Measurements from ENCODE around the gene CEP112.

DNA sequence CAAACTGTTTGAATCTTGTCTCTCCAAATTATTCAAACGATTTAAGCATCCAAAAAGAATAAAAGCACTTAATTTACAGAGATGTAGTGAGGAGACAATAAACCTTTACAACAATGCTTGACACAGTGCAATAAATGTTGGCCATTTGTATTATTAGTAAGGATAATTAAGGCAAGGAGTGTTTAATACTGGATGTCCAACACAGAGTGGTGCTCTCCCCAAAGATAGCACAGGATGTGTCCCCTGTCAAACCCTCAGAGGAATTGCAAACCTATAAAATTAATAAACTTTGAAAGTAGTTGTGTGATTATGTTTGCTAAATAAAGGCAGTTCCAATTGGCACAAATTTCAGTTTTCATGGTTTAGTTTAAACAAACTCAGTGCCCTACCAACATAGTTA, 377.5 kb downstream of the CEP112 start:
- TF ChIP-seq, protein P1, sequence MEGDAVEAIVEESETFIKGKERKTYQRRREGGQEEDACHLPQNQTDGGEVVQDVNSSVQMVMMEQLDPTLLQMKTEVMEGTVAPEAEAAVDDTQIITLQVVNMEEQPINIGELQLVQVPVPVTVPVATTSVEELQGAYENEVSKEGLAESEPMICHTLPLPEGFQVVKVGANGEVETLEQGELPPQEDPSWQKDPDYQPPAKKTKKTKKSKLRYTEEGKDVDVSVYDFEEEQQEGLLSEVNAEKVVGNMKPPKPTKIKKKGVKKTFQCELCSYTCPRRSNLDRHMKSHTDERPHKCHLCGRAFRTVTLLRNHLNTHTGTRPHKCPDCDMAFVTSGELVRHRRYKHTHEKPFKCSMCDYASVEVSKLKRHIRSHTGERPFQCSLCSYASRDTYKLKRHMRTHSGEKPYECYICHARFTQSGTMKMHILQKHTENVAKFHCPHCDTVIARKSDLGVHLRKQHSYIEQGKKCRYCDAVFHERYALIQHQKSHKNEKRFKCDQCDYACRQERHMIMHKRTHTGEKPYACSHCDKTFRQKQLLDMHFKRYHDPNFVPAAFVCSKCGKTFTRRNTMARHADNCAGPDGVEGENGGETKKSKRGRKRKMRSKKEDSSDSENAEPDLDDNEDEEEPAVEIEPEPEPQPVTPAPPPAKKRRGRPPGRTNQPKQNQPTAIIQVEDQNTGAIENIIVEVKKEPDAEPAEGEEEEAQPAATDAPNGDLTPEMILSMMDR (IDR thresholded peaks at IDR 0.05) = no peak
- TF ChIP-seq SIN3A (IDR thresholded peaks at IDR 0.05; ENCODE audit: borderline replicate concordance, insufficient read depth, low read depth, low read length) (no peak), POLR2AphosphoS5 (IDR thresholded peaks at IDR 0.05; ENCODE audit: low read depth, low read length) (no peak), TCF7L2 (IDR thresholded peaks at IDR 0.05; ENCODE audit: low read depth, low read length) (no peak)
- TF ChIP-seq, protein P2, sequence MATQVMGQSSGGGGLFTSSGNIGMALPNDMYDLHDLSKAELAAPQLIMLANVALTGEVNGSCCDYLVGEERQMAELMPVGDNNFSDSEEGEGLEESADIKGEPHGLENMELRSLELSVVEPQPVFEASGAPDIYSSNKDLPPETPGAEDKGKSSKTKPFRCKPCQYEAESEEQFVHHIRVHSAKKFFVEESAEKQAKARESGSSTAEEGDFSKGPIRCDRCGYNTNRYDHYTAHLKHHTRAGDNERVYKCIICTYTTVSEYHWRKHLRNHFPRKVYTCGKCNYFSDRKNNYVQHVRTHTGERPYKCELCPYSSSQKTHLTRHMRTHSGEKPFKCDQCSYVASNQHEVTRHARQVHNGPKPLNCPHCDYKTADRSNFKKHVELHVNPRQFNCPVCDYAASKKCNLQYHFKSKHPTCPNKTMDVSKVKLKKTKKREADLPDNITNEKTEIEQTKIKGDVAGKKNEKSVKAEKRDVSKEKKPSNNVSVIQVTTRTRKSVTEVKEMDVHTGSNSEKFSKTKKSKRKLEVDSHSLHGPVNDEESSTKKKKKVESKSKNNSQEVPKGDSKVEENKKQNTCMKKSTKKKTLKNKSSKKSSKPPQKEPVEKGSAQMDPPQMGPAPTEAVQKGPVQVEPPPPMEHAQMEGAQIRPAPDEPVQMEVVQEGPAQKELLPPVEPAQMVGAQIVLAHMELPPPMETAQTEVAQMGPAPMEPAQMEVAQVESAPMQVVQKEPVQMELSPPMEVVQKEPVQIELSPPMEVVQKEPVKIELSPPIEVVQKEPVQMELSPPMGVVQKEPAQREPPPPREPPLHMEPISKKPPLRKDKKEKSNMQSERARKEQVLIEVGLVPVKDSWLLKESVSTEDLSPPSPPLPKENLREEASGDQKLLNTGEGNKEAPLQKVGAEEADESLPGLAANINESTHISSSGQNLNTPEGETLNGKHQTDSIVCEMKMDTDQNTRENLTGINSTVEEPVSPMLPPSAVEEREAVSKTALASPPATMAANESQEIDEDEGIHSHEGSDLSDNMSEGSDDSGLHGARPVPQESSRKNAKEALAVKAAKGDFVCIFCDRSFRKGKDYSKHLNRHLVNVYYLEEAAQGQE (IDR thresholded peaks at IDR 0.05; ENCODE audit: insufficient read depth in 1 of 2, low read depth in 2 of 2, low read length in 1 of 2) = no peak
